CD4-positive, alpha-beta T cell treated with Interleukin-6 for 4 hours (primary cell): ENCODE data around the gene RND3.

Experiments
- DNase-seq: peaks from one replicate; pipeline ENCODE4 v3.0.0-alpha.2; 2020; ENCODE audit warnings: mixed read lengths

The RND3 gene

DNA sequence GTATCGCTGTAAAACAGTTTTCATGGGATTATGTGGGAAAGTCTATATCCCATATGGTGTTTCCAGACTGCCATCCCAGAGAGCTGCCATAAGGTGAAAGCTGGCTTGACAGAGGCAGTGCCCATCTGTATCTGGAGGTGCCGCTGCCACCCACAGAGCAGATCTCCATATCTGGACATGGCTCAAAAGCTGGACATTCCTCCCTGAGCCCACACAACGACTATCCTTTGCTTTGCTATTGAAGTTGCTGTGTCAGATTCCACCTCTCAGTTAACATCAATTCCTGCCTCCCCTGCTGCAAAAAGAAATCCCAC lies 55.2 kb downstream of the RND3 start:
- DNase-seq, result no peak

DNA sequence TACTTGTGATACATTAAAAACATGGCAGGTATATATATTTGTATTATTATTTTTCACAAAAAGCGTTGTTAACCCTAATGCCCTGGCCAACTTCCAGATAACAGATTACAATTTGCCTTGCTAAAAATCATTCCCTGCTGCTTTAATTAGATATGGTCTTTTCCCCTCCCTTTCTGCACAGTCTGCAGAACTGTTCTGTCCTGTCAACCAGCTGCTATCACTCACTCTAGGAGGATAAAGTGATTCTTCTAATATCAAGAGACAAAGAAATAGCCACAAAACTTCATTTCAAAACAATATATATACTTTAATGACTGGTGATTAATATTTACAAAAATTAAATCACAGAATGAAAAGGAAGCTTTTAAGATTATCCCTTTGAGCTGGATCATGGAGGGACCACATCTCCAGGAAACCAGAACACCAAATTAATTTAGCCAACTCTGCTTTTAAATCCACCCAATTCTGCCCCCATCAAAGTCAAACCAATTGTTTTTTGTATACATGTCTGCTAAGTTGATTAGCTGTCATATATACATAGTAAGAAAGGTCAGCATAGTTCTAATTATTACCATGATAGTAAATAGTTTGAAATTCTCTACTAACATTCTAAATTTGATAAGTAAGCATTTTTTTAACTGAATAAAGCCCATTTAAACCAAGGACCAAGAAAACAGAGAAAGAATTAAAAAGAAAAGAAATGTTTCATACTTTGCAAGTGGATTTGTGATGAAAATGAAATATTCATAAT lies 55.7 kb downstream of the RND3 start:
- DNase-seq, result no peak

DNA sequence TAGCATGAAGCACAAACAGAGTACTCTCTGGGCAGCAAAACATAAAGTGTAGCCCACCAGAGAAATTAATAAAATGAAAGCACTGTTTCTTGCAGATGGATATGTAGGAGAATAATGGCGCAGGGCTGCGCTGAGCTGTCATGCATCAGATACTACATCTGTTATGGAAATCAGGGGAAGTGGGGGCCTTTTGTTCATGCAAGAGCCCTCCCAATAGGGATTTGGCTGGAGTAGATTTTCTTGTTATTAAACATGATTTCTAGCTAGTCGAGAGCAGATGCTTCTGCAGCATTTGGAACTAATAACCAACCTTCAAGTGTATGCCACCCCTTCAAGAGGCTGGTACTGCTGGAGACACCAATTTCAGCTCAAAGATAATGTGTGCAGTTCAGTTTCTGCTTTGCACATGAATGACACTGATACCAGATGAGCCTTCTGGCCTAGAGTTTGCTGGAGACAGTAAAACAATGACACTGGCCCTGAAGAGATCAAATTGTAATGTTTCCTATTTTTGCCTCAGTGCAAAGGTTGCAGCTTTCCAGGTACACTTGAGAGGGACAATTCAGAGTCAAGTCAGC lies 58.0 kb downstream of the RND3 start:
- no peak for DNase-seq

DNA sequence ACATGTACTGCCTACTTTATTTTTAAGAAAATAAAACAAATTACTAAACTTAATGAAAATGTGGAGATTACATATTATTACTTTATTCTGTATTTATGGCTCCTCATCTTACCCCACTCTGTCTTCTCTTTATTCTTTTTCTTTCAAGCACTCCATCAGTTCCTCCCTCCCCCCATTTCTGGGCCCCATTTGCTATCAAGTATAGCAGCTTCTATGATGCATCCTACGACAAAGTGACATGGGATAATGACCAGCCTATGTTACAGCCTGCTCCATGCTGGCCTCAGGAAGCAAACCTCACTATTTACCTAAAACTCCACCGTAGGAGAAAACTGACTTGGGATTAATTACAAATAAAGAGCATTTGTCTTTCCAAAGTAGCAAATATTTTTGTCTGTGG lies 58.8 kb downstream of the RND3 start:
- DNase-seq, result no peak

DNA sequence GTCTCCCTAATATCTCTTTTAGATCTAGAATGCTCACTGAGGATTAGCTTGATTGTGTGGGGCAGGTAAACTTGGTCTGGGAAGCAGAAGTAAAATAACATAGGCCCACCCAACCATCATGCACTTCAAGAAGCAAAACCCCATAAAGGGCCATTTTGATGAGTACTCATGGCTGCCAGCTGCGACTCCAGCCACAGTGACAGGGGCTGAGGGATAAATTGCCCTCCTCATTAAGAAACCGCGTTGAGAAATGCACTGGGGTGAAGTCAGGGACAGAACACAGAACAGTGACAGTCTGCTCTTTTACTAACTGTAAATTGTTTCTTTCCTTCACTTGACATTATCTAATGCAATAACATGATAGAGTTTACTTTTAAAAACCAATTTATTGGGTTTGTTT lies 60.2 kb downstream of the RND3 start:
- no peak for DNase-seq

DNA sequence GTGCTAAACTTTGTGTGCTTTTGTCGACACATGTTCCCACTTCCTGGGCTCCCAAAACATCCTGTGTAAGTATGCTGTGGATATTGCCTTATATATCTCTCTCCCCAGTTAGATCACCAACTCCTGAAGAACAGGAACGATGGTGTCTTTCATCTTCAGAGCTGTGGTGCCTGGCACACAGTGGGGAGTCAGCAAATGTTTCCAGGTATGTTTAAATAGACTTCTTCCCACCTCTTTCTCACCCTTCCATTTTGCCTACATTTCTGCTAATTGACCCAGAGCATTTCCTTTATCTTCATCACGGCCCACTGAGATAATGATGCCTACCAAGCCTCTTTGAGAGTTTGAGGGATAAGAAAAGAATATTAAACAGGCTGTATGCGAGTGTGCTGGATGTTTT lies 60.7 kb downstream of the RND3 start:
- DNase-seq, result no peak

DNA sequence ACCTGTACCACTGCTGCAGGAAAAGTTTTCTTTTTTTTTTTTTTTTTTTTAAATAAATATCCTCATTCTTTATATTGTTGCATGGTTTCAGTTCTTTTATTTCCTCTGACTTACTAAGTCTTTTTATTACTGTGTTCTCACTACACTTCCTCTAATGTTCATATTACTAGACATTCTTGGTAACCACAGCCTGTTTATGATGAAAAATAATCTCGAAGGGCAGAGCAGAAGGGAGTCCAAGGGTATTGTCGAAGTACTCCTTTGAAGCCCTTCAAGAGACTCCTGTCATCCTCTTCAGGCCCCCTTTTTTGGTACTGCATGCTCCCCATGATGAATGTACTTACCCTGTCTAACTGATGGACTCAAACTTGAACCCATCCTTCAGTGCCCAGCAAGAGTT lies 61.2 kb downstream of the RND3 start:
- no peak for DNase-seq

DNA sequence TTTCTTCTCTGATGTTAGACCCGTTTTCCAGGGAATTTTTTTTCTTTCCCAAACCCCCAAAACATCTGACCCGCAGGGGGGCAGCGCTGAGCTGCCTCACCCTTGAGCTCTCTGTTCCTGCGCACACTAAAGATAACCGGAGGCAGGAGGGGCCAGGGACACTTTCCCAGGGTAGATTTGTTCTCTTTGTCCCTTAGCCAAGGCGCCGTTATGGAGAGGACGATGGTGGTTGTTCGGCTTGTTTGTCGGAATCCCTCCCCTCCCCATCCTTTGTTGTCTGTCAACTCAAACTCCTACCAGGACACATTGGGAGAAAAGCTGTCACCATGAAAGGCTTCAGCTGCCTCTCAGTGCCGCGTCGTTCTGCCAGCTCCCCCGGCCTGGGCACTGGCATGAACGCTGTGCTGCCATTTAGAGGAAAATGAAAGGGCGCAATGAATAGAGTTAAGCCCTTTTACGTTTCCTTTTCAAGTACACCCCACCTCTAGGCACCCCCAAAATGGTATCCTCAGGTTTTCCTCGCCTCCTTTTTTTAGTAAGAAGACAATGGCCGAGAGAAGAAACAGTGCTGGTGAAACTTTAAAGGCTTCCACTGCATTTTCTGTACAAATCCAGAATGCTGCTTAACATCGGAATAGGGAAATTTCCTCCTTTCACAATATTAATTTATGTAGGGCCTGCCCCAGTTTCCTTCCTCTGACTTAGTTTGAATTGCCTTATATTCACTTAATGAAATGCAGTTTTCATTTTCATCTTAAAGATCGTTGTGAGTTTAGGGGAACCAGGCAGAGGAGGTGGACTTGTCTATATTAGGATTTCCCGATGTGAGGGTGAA lies 62.1 kb downstream of the RND3 start:
- DNase-seq, result no peak

DNA sequence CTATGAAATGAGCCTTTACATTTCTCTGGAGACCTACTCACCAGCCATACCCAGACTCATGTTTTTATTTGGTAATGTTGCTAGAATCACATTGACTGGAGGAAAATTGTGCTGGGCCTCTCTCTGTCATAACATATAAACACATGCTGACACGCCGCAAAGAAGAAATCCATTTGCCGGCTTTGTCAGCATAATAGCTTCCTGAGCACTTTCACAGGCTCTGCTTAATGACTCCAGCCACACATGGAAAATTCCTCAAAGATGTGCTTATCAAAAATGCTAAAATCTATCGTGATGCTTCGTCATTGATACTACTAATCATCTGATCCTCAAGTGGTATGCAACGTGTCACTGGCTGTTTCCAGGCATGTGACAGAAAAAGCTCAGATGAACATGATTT lies 63.1 kb downstream of the RND3 start:
- no peak for DNase-seq

DNA sequence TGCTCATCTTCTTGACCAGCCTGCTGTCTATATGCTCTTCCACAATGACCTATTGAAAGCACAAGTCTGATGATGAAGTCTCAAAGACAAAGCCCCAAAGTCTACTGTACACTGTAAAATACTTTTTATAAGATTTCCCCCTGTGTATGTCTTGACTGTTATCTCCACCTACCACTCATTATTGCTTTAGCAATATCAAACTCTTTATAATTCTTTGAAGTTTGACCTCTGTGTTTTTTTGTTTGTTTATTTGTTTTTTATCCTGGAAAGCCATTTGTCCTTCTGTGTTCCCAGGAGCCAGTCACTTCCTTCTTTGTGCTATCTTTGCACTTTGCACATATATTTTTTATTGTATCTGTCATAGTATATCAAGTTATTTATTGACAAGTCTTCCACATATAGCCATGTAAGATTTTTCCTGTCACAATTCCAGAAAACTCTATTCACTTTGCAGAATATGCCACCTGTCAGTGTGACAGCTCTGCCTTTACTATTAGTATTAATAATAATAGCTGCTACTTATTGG lies 66.3 kb downstream of the RND3 start:
- DNase-seq, result no peak

DNA sequence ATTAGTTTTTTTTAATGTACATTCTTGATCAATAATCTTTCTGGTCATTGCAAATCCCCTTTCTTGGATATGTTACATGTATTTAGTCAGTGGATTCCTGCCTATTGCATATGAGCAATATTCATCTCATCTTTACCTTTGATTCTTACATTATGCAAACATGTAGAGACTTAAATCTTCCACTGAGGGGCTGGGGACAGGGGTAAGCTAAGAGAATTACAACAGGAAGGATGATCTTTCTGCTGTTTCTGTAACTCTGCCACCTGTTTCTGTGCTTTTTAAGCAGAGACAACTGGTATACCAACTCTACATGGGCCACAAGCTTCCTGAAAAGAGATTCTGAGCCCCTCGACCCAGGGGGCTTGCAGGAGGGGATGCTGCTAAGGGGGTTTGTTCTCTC lies 68.6 kb downstream of the RND3 start:
- DNase-seq, result no peak
